ENCODE measurements around the gene EXOSC7. TPM values are rescaled to one million over a fixed set of nuclear protein-coding genes. Genes with fewer than 3 reads are reported as not detected.

The EXOSC7 gene
- total and polyA plus RNA-seq, 9 of the 15 experiments (the other 6 are each of a cell fraction or from before 2014, with no cell fraction given): 88.5 to 237 (median 112) TPM

DNA sequence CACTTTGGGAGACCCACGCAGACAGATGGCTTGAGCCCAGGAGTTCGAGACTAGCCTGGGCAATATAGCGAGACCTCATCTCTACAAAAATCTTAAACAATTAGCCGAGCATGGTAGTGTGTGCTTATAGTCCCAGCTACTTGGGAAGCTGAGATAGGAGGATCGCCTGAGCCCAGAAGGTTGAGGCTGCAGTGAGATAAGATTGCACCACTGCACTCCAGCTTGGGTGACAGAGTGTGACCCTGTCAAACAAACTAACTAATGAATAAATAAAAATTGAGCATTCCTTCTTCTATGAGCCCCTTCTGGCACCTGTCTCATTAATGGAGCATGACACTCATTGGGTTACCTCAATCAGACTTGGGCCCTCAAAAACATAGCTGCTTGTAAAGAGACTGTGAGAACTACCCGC lies 7.6 kb upstream of the EXOSC7 start (continued):
- TF ChIP-seq NCOR1 (IDR thresholded peaks at IDR 0.05): peak; percentile 96
- TF ChIP-seq, protein P1, sequence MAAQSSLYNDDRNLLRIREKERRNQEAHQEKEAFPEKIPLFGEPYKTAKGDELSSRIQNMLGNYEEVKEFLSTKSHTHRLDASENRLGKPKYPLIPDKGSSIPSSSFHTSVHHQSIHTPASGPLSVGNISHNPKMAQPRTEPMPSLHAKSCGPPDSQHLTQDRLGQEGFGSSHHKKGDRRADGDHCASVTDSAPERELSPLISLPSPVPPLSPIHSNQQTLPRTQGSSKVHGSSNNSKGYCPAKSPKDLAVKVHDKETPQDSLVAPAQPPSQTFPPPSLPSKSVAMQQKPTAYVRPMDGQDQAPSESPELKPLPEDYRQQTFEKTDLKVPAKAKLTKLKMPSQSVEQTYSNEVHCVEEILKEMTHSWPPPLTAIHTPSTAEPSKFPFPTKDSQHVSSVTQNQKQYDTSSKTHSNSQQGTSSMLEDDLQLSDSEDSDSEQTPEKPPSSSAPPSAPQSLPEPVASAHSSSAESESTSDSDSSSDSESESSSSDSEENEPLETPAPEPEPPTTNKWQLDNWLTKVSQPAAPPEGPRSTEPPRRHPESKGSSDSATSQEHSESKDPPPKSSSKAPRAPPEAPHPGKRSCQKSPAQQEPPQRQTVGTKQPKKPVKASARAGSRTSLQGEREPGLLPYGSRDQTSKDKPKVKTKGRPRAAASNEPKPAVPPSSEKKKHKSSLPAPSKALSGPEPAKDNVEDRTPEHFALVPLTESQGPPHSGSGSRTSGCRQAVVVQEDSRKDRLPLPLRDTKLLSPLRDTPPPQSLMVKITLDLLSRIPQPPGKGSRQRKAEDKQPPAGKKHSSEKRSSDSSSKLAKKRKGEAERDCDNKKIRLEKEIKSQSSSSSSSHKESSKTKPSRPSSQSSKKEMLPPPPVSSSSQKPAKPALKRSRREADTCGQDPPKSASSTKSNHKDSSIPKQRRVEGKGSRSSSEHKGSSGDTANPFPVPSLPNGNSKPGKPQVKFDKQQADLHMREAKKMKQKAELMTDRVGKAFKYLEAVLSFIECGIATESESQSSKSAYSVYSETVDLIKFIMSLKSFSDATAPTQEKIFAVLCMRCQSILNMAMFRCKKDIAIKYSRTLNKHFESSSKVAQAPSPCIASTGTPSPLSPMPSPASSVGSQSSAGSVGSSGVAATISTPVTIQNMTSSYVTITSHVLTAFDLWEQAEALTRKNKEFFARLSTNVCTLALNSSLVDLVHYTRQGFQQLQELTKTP (IDR thresholded peaks at IDR 0.05; ENCODE audit: low read depth in 1 of 2, partially characterized antibody in 2 of 2): peak in 1 of 2 experiments; percentile 52
- no peak for TF ChIP-seq KDM2B (CRISPR knock-in tag; IDR thresholded peaks at IDR 0.05)
- TF ChIP-seq, protein P2, sequence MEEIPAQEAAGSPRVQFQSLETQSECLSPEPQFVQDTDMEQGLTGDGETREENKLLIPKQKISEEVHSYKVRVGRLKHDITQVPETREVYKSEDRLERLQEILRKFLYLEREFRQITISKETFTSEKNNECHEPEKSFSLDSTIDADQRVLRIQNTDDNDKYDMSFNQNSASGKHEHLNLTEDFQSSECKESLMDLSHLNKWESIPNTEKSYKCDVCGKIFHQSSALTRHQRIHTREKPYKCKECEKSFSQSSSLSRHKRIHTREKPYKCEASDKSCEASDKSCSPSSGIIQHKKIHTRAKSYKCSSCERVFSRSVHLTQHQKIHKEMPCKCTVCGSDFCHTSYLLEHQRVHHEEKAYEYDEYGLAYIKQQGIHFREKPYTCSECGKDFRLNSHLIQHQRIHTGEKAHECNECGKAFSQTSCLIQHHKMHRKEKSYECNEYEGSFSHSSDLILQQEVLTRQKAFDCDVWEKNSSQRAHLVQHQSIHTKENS (CRISPR knock-in tag; IDR thresholded peaks at IDR 0.05): no peak
- TF ChIP-seq FOXA3 (CRISPR knock-in tag; conservative IDR thresholded peaks at IDR 0.05 in 1 of 2, IDR thresholded peaks at IDR 0.05 in 1 of 2): no peak
- peak; percentile 46 for TF ChIP-seq HMGN3 (IDR thresholded peaks at IDR 0.05; ENCODE audit: borderline replicate concordance, extremely low read depth, insufficient read length, low read depth, low read length)
- peak; percentile 98 for TF ChIP-seq CBFA2T3 (IDR thresholded peaks at IDR 0.05)
- no peak for TF ChIP-seq RBM34 (IDR thresholded peaks at IDR 0.05; ENCODE audit: borderline replicate concordance, insufficient read depth, low read length)
- TF ChIP-seq ZNF551 (CRISPR knock-in tag; IDR thresholded peaks at IDR 0.05): no peak
- peak; percentile 93 for TF ChIP-seq PML (IDR thresholded peaks at IDR 0.05; ENCODE audit: low read length)
- no peak for TF ChIP-seq ZBTB17 (CRISPR knock-in tag; IDR thresholded peaks at IDR 0.05)
- no peak for TF ChIP-seq NEUROD1 (IDR thresholded peaks at IDR 0.05; ENCODE audit: borderline replicate concordance, low read depth, low read length, partially characterized antibody)
- peak; percentile 57; the same call in 1 of the 2 replicates for TF ChIP-seq JUND (IDR thresholded peaks at IDR 0.05; ENCODE audit: borderline replicate concordance, low read depth, low read length)
- no peak; the same call in 2 of the 3 replicates for TF ChIP-seq JUND (tag; IDR thresholded peaks at IDR 0.05; ENCODE audit: borderline replicate concordance, low read depth, low read length)
- TF ChIP-seq, protein P3, sequence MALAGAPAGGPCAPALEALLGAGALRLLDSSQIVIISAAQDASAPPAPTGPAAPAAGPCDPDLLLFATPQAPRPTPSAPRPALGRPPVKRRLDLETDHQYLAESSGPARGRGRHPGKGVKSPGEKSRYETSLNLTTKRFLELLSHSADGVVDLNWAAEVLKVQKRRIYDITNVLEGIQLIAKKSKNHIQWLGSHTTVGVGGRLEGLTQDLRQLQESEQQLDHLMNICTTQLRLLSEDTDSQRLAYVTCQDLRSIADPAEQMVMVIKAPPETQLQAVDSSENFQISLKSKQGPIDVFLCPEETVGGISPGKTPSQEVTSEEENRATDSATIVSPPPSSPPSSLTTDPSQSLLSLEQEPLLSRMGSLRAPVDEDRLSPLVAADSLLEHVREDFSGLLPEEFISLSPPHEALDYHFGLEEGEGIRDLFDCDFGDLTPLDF (CRISPR knock-in tag; IDR thresholded peaks at IDR 0.05): no peak
- no peak for TF ChIP-seq NR2C1 (IDR thresholded peaks at IDR 0.05)
- no peak for TF ChIP-seq NR2C1 (tag; IDR thresholded peaks at IDR 0.05)
- peak in 1 of 2 experiments; percentile 72; a peak in 2 of 4 replicates for TF ChIP-seq ARNT (IDR thresholded peaks at IDR 0.05)
- TF ChIP-seq DACH1 (IDR thresholded peaks at IDR 0.05; ENCODE audit: partially characterized antibody): peak; percentile 30
- TF ChIP-seq, protein P4, sequence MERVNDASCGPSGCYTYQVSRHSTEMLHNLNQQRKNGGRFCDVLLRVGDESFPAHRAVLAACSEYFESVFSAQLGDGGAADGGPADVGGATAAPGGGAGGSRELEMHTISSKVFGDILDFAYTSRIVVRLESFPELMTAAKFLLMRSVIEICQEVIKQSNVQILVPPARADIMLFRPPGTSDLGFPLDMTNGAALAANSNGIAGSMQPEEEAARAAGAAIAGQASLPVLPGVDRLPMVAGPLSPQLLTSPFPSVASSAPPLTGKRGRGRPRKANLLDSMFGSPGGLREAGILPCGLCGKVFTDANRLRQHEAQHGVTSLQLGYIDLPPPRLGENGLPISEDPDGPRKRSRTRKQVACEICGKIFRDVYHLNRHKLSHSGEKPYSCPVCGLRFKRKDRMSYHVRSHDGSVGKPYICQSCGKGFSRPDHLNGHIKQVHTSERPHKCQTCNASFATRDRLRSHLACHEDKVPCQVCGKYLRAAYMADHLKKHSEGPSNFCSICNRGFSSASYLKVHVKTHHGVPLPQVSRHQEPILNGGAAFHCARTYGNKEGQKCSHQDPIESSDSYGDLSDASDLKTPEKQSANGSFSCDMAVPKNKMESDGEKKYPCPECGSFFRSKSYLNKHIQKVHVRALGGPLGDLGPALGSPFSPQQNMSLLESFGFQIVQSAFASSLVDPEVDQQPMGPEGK (CRISPR knock-in tag; IDR thresholded peaks at IDR 0.05; ENCODE audit: borderline replicate concordance): no peak

Data from K562 (cell line).